Purkinje cell (primary cell): Measurements from ENCODE around the gene WFDC13. TPM values are rescaled to one million over a fixed set of nuclear protein-coding genes. Genes with fewer than 3 reads are reported as not detected.

Experiments used
- polyA plus RNA-seq: library from polyadenylated mRNA; unstranded; fragments of >200 nt; fragmentation: Nextera tagmentation; gene quantifications from 2 replicates; pipeline ENCODE4 v1.2.1, GENCODE V29; 2014

WFDC13 gene, protein sequence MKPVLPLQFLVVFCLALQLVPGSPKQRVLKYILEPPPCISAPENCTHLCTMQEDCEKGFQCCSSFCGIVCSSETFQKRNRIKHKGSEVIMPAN
- not detected in 2 replicates for polyA plus RNA-seq

DNA sequence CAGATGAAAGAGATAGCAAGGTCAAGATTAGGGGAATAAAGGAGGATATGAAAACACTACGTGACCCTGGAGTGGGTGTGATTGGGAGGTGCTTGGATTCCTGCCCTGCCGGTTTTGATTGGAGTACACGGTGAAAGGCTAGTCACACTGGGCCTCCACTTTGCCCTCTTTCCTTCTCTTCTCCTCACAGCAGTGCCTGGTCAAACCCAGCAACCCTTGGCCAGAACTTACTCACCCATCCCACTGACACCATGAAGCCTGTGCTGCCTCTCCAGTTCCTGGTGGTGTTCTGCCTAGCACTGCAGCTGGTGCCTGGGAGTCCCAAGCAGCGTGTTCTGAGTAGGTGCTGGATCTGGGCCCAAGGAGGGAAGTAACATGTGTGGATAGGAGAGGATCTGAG is at the start of gene WFDC13:
Gene WFDC13, plus strand, starts transcription at position 166 of the 400 bp plus-strand sequence. Its CDS starts 86 bp downstream, at position 252.

DNA sequence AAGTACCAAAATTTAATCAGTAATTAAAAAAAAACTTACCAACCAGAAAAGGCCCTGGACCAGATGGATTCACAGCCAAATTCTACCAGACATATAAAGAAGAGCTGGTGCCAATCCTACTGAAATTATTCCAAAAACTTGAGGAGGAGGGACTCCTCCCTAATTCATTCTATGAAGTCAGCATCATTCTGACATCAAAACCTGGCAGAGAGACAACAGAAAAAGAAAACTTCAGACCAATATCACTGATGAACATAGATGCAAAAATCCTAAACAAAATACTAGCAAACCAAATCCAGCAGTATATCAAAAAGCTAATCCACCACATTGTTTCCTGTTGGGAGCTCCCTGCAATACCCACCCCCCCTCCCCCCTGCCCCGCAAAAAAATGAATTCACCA is 31.7 kb upstream of the WFDC13 start, which contains the start of gene WFDC11:
Gene WFDC11, minus strand, starts transcription at position 101 of the 400 bp plus-strand sequence. CDS start 19,639 bp downstream, outside the sequence.

DNA sequence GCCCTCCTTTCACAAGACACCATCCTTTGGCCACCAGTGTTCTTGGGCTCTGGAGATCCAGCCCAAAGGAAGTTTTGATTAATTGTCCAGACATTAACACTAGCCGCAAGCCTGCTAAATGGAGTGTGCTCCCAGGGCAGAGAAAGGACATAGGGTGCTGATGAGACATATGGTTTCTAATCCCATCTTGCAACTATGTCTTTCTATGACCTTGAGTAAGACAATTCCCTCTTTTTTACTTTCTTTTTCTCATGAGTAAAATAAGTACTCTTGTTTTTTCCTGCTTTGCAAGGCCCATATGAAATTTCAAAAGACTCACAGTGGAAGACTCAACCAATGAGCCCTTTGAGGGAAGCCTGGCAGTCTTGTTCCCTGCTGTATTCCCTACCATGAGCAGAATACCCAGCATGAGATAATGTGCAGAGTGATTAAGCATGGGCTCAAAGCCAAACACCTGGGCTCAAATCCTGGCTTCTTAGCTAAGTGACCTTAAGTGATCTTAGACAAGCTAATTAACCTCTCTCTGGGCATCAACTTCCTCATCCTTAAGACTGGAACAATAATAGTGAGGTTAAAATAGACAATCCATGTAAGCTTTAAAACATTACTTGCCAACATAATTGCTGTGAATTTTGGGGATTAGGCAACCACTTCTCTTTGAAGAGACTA is 3.3 kb downstream of the WFDC13 start, which contains the start of gene WFDC10B:
Gene WFDC10B, minus strand, starts transcription at position 51 of the 669 bp plus-strand sequence. CDS start 19,027 bp downstream, outside the sequence.

DNA sequence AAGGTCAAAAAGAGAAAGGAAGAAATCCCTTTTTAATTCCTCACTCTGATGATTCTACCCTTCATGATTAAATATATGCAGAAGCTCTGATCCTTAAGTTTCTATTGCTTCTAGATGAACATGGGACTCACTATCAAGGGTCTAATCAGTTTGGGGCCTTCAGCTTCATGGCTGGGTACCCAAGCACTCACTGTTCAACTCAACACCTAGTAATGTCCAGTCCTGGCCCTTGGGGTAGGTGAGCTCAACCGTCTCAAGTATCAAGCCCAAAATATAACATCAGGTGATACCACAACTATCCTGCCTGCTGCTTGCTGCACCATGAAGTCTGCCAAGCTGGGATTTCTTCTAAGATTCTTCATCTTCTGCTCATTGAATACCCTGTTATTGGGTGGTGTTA is 20.2 kb downstream of the WFDC13 start, which contains the start of gene SPINT4:
Gene SPINT4, plus strand, starts transcription at position 301 of the 400 bp plus-strand sequence. Its CDS starts 21 bp downstream, at position 322.

Other genes with a start within 250 kb of the WFDC13 start
- 4.3 and 6.1 TPM in 2 replicates for gene WFDC2, start 232.3 kb upstream of the WFDC13 start, polyA plus RNA-seq
- gene SPINT3, start 186.4 kb upstream of the WFDC13 start, polyA plus RNA-seq, result not detected in 2 replicates
- gene WFDC6, start 162.6 kb upstream of the WFDC13 start, polyA plus RNA-seq, result not detected in 2 replicates
- not detected in 2 replicates for gene EPPIN, start 154.6 kb upstream of the WFDC13 start, polyA plus RNA-seq
- not detected in 2 replicates for gene WFDC8, start 122.8 kb upstream of the WFDC13 start, polyA plus RNA-seq
- gene WFDC10A, start 72.3 kb upstream of the WFDC13 start, polyA plus RNA-seq, result not detected in 2 replicates
- gene WFDC9, start 70.8 kb upstream of the WFDC13 start, polyA plus RNA-seq, result not detected in 2 replicates
- not detected in 2 replicates for gene WFDC11, start 31.8 kb upstream of the WFDC13 start, polyA plus RNA-seq
- not detected in 2 replicates for gene WFDC10B, start 3.0 kb downstream of the WFDC13 start, polyA plus RNA-seq
- not detected in 2 replicates for gene SPINT4, start 20.3 kb downstream of the WFDC13 start, polyA plus RNA-seq
- 3.9 and 7.5 TPM in 2 replicates for gene WFDC3, start 89.8 kb downstream of the WFDC13 start, polyA plus RNA-seq
- gene DNTTIP1, start 89.9 kb downstream of the WFDC13 start, polyA plus RNA-seq, result 13.8 and 27.6 TPM in 2 replicates
- not detected in 2 replicates for gene UBE2C, start 110.6 kb downstream of the WFDC13 start, polyA plus RNA-seq
- 3.8 TPM in 1 of 2 replicates, not detected in the other for gene TNNC2, start 125.3 kb downstream of the WFDC13 start, polyA plus RNA-seq
- 2.8 and 3.2 TPM in 2 replicates for gene SNX21, start 131.8 kb downstream of the WFDC13 start, polyA plus RNA-seq
- gene ACOT8, start 155.4 kb downstream of the WFDC13 start, polyA plus RNA-seq, result 22.9 and 23.8 TPM in 2 replicates
- 0.11 and 0.56 TPM in 2 replicates for gene ZSWIM3, start 155.6 kb downstream of the WFDC13 start, polyA plus RNA-seq
- 1.1 and 2.1 TPM in 2 replicates for gene ZSWIM1, start 179.2 kb downstream of the WFDC13 start, polyA plus RNA-seq
- not detected in 2 replicates for gene SPATA25, start 185.6 kb downstream of the WFDC13 start, polyA plus RNA-seq
- gene NEURL2, start 189.2 kb downstream of the WFDC13 start, polyA plus RNA-seq, result 0.50 TPM in 1 of 2 replicates, not detected in the other
- gene CTSA, start 189.3 kb downstream of the WFDC13 start, polyA plus RNA-seq, result 44.1 and 45.1 TPM in 2 replicates
- gene PLTP, start 210.1 kb downstream of the WFDC13 start, polyA plus RNA-seq, result 22.6 and 37.3 TPM in 2 replicates
- gene PCIF1, start 232.6 kb downstream of the WFDC13 start, polyA plus RNA-seq, result 5.7 and 8.0 TPM in 2 replicates